HepG2 (cell line): ENCODE data around the gene SORBS2. TPM values are rescaled to one million over a fixed set of nuclear protein-coding genes. Genes with fewer than 3 reads are reported as not detected.

Source experiments
- ATAC-seq: fragments of 200-7000 bp; cut with Tn5 transposase; 3 replicates; pipeline ENCODE4 v1.9.1; 2020; ENCODE audit warnings: mild to moderate bottlenecking, moderate library complexity
- BruUV-seq: library from RNA; stranded (reverse); fragments of 400-500 nt; replicated peaks from 2 replicates; lab custom pipeline; 2021; lab: Mats Ljungman, UMichigan
- CTCF ChIA-PET: fragments of 300-600 bp; formaldehyde crosslinking; extraction: SDS; loops from one replicate; lab custom pipeline; 2021; ENCODE audit warnings: low total read pairs, inconsistent platforms, low intra/inter-chr PET ratio; lab: Yijun Ruan, JAX
- POLR2A ChIA-PET: fragments of 350-600 bp; sonication (Branson Sonifier 250); formaldehyde crosslinking; loops from one replicate; lab custom pipeline; 2020; ENCODE audit warnings: antibody characterized with exemption, inconsistent platforms; lab: Yijun Ruan, JAX
- DNase-seq: peaks from one replicate; pipeline ENCODE4 v3.0.0-alpha.2; 2015; ENCODE audit warnings: low spot score
- FAIRE-seq: peaks from 3 replicates; lab custom pipeline; 2011; peaks lifted over from hg19 to GRCh38; lab: Jason Lieb, UNC
- H2AFZ ChIP-seq: one replicate; pipeline ENCODE4 v1.6.1; 2011; ENCODE audit warnings: low read length, inconsistent platforms
- H3K27ac ChIP-seq: fragments of 300-600 bp; 3 replicates; pipeline ENCODE4 v1.8.0; 2011; ENCODE audit warnings: mixed run types, mild to moderate bottlenecking, mixed read lengths, low read length, inconsistent platforms; ENCODE audit not compliant: insufficient read depth; ENCODE audit errors: extremely low read length
- H3K27me3 ChIP-seq, 2 experiments: fragments of 200-600 bp in 1 of 2; 2 replicates in 1 of 2; 3 replicates in 1 of 2; pipeline versions ENCODE4 v1.6.0 to v1.8.0; 2011; ENCODE audit warnings: low read length in 2 of 2, mild to moderate bottlenecking in 2 of 2, moderate library complexity in 2 of 2, inconsistent platforms in 1 of 2; ENCODE audit not compliant: insufficient read depth in 2 of 2, control insufficient read depth in 1 of 2
- H3K36me3 ChIP-seq, 2 experiments: fragments of 200-600 bp in 1 of 2; replicated peaks in 1 of 2; 2 replicates in 1 of 2; 3 replicates in 1 of 2; pipeline versions ENCODE4 v1.5.1 to v1.8.0; 2011; ENCODE audit warnings: low read length in 2 of 2, inconsistent platforms in 1 of 2; ENCODE audit not compliant: insufficient read depth in 2 of 2, control insufficient read depth in 1 of 2
- H3K4me1 ChIP-seq: 2 replicates; pipeline ENCODE4 v1.5.1; 2012; ENCODE audit warnings: low read length, inconsistent platforms; ENCODE audit not compliant: insufficient read depth
- H3K4me2 ChIP-seq: 2 replicates; pipeline ENCODE4 v1.6.0; 2011; ENCODE audit warnings: low read depth, low read length, inconsistent platforms
- H3K4me3 ChIP-seq, 3 experiments: fragments of 200-600 bp in 1 of 3; sonication (generic), shearing (Covaris generic) in 1 of 3; replicated peaks in 1 of 3; 2 replicates each; pipeline ENCODE4 v1.5.1; 2011 to 2016; ENCODE audit warnings: low read length in 3 of 3, inconsistent platforms in 2 of 3, low read depth in 2 of 3, mild to moderate bottlenecking in 2 of 3, control low read depth in 1 of 3, mixed read lengths in 1 of 3; ENCODE audit not compliant: insufficient read depth in 1 of 3
- H3K79me2 ChIP-seq: one replicate; pipeline ENCODE4 v1.6.1; 2011; ENCODE audit warnings: low read length, inconsistent platforms; ENCODE audit not compliant: insufficient read depth
- H3K9ac ChIP-seq: 2 replicates; pipeline ENCODE4 v1.6.0; 2011; ENCODE audit warnings: mild to moderate bottlenecking, low read depth, low read length, inconsistent platforms; ENCODE audit not compliant: insufficient read depth
- H3K9me3 ChIP-seq: 2 replicates; pipeline ENCODE4 v1.5.1; 2012; ENCODE audit warnings: mild to moderate bottlenecking, low read length
- H4K20me1 ChIP-seq: 2 replicates; pipeline ENCODE4 v1.6.0; 2011; ENCODE audit warnings: inconsistent platforms, mild to moderate bottlenecking, low read length, moderate library complexity; ENCODE audit not compliant: insufficient read depth
- IRF2 ChIP-seq: IDR thresholded peaks from 2 replicates; pipeline ENCODE4 v1.6.1; 2018; ENCODE audit warnings: missing genetic modification reagents, missing compliant biosample characterization
- MED8 ChIP-seq: sonication (generic); formaldehyde crosslinking; IDR thresholded peaks from 2 replicates; pipeline ENCODE4 v1.8.1; 2023; ENCODE audit warnings: mild to moderate bottlenecking, missing genetic modification reagents; ENCODE audit not compliant: insufficient replicate concordance
- MIER3 ChIP-seq: IDR thresholded peaks from 2 replicates; pipeline ENCODE4 v1.6.1; 2016; ENCODE audit warnings: missing compliant biosample characterization, borderline replicate concordance
- NFIB ChIP-seq: sonication (generic); formaldehyde crosslinking; IDR thresholded peaks from 2 replicates; pipeline ENCODE4 v1.9.0; 2021; ENCODE audit warnings: missing genetic modification reagents, mild to moderate bottlenecking, borderline replicate concordance
- NPAS2 ChIP-seq: sonication (generic); formaldehyde crosslinking; IDR thresholded peaks from 2 replicates; pipeline ENCODE4 v1.8.0; 2022; ENCODE audit warnings: mild to moderate bottlenecking, missing genetic modification reagents, borderline replicate concordance
- NR2F2 ChIP-seq: IDR thresholded peaks from 2 replicates; pipeline ENCODE4 v1.6.1; 2012; ENCODE audit warnings: low read depth, inconsistent platforms, borderline replicate concordance
- SRY ChIP-seq: sonication (generic); formaldehyde crosslinking; IDR thresholded peaks from 2 replicates; pipeline ENCODE4 v1.8.0; 2022; ENCODE audit warnings: mild to moderate bottlenecking, missing genetic modification reagents
- TBX3 ChIP-seq: fragments of 450-650 bp; IDR thresholded peaks from 2 replicates; pipeline ENCODE4 v1.6.1; 2017; ENCODE audit warnings: antibody characterized with exemption, mild to moderate bottlenecking, inconsistent platforms, borderline replicate concordance
- ZBTB8A ChIP-seq: sonication (generic); formaldehyde crosslinking; IDR thresholded peaks from 2 replicates; pipeline ENCODE4 v1.4.0; 2020; ENCODE audit warnings: mild to moderate bottlenecking, low read depth, missing genetic modification reagents, borderline replicate concordance
- ZKSCAN1 ChIP-seq: fragments of 150-350 bp; IDR thresholded peaks from 2 replicates; pipeline ENCODE4 v1.6.1; 2014; ENCODE audit warnings: low read length
- ZKSCAN5 ChIP-seq: sonication (generic); formaldehyde crosslinking; IDR thresholded peaks from 2 replicates; pipeline ENCODE4 v1.5.1; 2020; ENCODE audit warnings: mild to moderate bottlenecking, missing genetic modification reagents
- ZNF136 ChIP-seq: sonication (generic); formaldehyde crosslinking; IDR thresholded peaks from 2 replicates; pipeline ENCODE4 v1.8.1; 2022; ENCODE audit warnings: low read depth, mild to moderate bottlenecking, moderate library complexity, missing genetic modification reagents
- ZNF317 ChIP-seq: sonication (generic); formaldehyde crosslinking; IDR thresholded peaks from 2 replicates; pipeline ENCODE4 v1.5.0; 2020; ENCODE audit warnings: mild to moderate bottlenecking, missing genetic modification reagents
- ZNF331 ChIP-seq: sonication (generic); formaldehyde crosslinking; IDR thresholded peaks from 2 replicates; pipeline ENCODE4 v1.4.0; 2020; ENCODE audit warnings: missing genetic modification reagents
- ZNF549 ChIP-seq: sonication (generic); formaldehyde crosslinking; IDR thresholded peaks from 2 replicates; pipeline ENCODE4 v1.5.0; 2020; ENCODE audit warnings: missing genetic modification reagents
- ZNF589 ChIP-seq: sonication (generic); formaldehyde crosslinking; conservative IDR thresholded peaks from 2 replicates; pipeline ENCODE4 v1.8.0; 2022; ENCODE audit warnings: mild to moderate bottlenecking, moderate library complexity, missing genetic modification reagents
- WGBS: methylation state at CpG from one replicate; pipeline ENCODE4 v1.1.6; 2017; ENCODE audit warnings: low lambda C conversion rate; 5-methylcytosine and 5-hydroxymethylcytosine counted together
- in situ Hi-C: cut with HindIII; loops from 2 replicates; pipeline ENCODE4 v1.10.0; 2017; ENCODE audit warnings: low pct_unique_long_range_greater_than_20kb; ENCODE audit not compliant: extremely low pct_ligation_motif_present
- intact Hi-C: fragments of 100-400 bp; cut with micrococcal nuclease; formaldehyde crosslinking; loops from one replicate; pipeline ENCODE4 v1.10.0; 2022; ENCODE audit not compliant: unreplicated experiment
- polyA plus RNA-seq, 8 experiments: library from polyadenylated mRNA; depleted of rRNA in 3 of 8; stranded (reverse) in 7 of 8; unstranded in 1 of 8; fragments of >200 nt; fragmentation: Illumina TruSeq in 4 of 8; extraction: Trizol in 4 of 8; gene quantifications; 2 replicates each; pipeline versions ENCODE4 v1.2.1 to v1.2.3, GENCODE V29; 2011 to 2016; ENCODE audit warnings: low read depth in 4 of 8, missing spikeins in 1 of 8, mixed read lengths in 1 of 8; ENCODE audit not compliant: insufficient read depth in 1 of 8
- total RNA-seq, 5 experiments: library from RNA; depleted of rRNA; stranded (reverse); fragments of >200 nt; fragmentation: Illumina TruSeq; extraction: Trizol; gene quantifications; 2 replicates each; pipeline ENCODE4 v1.2.3, GENCODE V29; 2016; ENCODE audit warnings: low read depth in 1 of 5
- TF ChIP-seq, protein P1 (sequence below): sonication (generic); formaldehyde crosslinking; IDR thresholded peaks from 2 replicates; pipeline ENCODE4 v1.4.0; 2020; ENCODE audit warnings: missing genetic modification reagents
- TF ChIP-seq, protein P2 (sequence below): sonication (generic); formaldehyde crosslinking; IDR thresholded peaks from 2 replicates; pipeline ENCODE4 v1.4.0; 2020; ENCODE audit warnings: missing genetic modification reagents, borderline replicate concordance

SORBS2 gene
- total and polyA plus RNA-seq, 2 of the 13 experiments (the other 11 are each of a cell fraction or from before 2014, with no cell fraction given): 25.0 to 80.5 TPM

DNA sequence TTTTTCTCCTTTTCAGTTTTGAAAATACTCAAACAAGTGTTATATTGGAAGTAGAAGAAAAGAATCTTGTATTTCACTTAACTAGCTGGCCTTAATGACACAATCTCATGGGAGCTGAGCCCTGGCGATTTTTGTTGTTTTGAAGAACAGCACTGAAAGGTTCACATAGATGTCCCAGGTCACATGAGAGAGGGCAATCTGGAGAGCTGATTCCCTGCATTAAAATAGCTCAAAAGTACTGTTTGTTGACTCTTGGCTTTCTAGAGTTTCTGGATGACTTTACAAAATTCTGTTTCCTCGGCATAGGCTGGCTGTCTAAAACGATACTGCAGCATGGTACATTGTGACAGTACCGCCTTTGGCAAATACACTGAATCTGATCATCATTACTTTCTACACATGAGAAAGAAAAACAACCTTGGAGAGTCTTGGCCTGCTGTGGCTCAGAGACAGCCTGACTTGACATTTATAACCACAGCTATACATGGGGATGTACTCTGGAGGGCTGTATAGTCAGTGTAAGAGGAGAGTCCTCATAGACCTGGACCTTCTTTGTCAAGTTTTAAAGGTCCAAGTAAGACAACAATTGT is 156.9 kb downstream of the SORBS2 start:
- intact Hi-C loops: loop anchor here (5.0 kb wide), 1 partner anchor 157 kb away; the partner anchor contains the start of gene SORBS2
- BruUV-seq: no TSS peak
- FAIRE-seq: no peak
- no peak overlapping the region for H3K4me2 ChIP-seq
- H4K20me1 ChIP-seq: no peaks in the 10 kb centered on the region
- POLR2A ChIA-PET: no interaction called here
- H3K9ac ChIP-seq: no peak overlapping the region
- H3K9me3 ChIP-seq: no peaks in the 10 kb centered on the region
- no peak overlapping the region for H3K4me3 ChIP-seq
- no peak overlapping the region for H3K27ac ChIP-seq
- ATAC-seq: no peak
- in situ Hi-C loops: no loop called here
- TF ChIP-seq ZNF331 (no peak), ZBTB8A (no peak), TBX3 (no peak), ZKSCAN1 (no peak), MIER3 (no peak), NPAS2 (CRISPR knock-in tag) (no peak), SRY (no peak), ZNF549 (CRISPR knock-in tag) (no peak), ZNF136 (CRISPR knock-in tag) (no peak), ZKSCAN5 (no peak), MED8 (CRISPR knock-in tag) (no peak), ZNF317 (no peak), NFIB (no peak), IRF2 (CRISPR knock-in tag) (no peak), ZNF589 (CRISPR knock-in tag) (no peak), NR2F2 (no peak)
- TF ChIP-seq, protein P1, sequence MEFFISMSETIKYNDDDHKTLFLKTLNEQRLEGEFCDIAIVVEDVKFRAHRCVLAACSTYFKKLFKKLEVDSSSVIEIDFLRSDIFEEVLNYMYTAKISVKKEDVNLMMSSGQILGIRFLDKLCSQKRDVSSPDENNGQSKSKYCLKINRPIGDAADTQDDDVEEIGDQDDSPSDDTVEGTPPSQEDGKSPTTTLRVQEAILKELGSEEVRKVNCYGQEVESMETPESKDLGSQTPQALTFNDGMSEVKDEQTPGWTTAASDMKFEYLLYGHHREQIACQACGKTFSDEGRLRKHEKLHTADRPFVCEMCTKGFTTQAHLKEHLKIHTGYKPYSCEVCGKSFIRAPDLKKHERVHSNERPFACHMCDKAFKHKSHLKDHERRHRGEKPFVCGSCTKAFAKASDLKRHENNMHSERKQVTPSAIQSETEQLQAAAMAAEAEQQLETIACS (CRISPR knock-in tag): no peak
- TF ChIP-seq, protein P2, sequence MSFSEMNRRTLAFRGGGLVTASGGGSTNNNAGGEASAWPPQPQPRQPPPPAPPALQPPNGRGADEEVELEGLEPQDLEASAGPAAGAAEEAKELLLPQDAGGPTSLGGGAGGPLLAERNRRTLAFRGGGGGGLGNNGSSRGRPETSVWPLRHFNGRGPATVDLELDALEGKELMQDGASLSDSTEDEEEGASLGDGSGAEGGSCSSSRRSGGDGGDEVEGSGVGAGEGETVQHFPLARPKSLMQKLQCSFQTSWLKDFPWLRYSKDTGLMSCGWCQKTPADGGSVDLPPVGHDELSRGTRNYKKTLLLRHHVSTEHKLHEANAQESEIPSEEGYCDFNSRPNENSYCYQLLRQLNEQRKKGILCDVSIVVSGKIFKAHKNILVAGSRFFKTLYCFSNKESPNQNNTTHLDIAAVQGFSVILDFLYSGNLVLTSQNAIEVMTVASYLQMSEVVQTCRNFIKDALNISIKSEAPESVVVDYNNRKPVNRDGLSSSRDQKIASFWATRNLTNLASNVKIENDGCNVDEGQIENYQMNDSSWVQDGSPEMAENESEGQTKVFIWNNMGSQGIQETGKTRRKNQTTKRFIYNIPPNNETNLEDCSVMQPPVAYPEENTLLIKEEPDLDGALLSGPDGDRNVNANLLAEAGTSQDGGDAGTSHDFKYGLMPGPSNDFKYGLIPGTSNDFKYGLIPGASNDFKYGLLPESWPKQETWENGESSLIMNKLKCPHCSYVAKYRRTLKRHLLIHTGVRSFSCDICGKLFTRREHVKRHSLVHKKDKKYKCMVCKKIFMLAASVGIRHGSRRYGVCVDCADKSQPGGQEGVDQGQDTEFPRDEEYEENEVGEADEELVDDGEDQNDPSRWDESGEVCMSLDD: no peak
- peaks cover 7 to 38% of the 10 kb centered on the region in 2 experiments for H3K36me3 ChIP-seq
- H2AFZ ChIP-seq: no peak overlapping the region
- CTCF ChIA-PET: no interaction called here
- no peaks in the 10 kb centered on the region for H3K27me3 ChIP-seq
- peaks cover 28% of the 10 kb centered on the region for H3K4me1 ChIP-seq
- DNase-seq: no peak
- WGBS: 97% methylated on average over 4 of the region's 4 CpGs
- no peaks in the 10 kb centered on the region for H3K79me2 ChIP-seq
